Activated gamma-delta T cell (primary cell): ENCODE data around the gene CCND2.

ENCODE experiments used
- DNase-seq: peaks from one replicate; lab custom pipeline; 2025; lab: John Stamatoyannopoulos, UW

The CCND2 gene

DNA sequence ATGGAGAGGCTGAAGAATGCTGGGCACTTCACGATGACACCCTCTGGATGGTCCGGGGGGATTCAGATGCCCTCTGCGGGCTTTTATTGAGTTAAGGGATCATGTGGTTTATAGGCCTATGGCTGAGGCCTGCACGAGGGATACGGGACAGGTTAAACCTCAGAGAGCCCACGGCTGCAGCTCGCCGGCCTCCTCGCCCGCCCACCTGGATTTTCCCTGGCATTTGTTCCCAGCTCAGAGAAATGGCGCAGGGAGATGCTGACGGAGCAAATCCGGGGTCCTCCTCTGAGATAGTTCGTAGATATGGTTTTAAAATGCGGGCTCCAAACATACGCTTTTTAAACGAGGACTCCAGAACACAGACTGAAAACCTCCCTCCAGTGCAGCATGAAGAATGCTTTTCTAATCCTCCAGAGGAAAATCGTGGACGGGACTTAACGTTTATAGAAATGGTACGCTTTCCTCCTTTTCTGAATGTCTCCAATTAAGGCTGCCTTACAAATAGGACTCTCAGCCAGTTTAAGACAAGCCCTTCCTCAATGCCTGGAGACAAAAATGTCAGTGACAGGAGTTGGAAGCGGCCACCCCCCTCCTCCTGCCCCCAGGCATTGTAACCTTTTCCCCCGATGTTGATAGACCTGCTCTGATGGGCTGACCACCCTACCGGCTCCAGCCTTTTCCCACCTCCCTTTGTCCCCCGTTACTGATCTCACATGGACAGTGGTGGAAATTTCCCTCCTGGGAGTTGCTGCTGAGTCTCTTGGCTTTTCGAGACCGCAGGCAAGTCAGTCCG lies 16.6 kb downstream of the CCND2 start:
- DNase-seq = no peak

GRCh38 chr12:4292341-4293073 lies 18.9 kb downstream of the CCND2 start:
- DNase-seq = no peak

DNA sequence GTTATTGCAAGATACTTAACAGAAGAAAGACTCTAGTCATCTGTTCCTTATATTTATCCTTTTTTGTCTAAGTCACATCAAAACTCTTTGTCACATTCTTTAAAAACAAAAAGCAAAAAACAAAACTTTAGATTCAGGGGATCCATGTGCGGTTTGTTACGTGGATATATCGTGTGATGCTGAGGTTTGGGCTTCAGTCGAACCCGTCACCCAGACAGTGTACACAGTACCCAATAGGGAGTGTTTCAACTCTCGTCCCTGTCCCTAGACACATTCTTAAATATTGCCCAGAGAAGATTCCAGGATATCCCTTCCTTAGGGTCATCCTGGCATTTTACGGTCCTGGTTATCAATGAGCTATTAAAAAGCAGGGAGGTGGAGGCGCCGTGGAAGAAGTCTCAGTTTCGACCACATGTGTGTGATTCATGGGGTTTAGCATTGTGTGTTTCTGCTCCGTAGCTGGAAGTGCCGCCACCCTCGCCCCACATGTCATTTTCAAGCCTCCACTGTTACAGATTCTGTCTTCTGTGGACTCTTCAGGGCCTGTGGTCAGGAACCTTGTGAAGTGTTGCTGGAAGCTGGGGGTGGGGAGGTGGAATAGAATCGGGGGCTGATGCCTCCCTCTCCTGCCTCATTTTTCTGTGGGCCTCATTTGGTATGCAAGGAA lies 19.9 kb downstream of the CCND2 start:
- no peak for DNase-seq

DNA sequence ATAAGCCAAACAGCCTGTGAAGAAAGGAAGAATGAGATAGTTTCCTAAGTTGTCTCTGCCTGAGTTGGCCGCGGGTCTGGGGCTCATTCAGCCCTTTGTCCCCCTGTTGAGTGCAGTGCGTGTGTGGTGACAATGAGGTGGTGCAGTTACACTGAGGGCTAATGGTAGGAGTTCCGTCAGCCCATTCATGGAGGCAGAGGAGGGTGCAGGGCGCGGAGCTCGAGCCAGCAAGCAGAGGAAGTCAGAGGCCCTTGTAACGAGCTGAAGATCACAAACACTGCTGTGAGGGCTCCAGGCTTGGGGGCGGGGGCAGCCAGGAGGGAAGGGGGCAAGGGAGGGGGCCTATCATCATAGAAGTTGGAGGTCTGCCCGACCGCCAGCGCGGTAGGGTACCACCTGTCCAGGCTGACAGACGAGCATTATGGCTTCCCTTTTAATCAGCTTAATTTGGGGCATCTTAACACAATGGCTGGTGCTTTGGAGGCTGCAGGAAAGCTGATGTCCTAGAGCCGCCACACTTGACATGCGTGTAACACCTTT lies 20.5 kb downstream of the CCND2 start:
- DNase-seq = no peak

DNA sequence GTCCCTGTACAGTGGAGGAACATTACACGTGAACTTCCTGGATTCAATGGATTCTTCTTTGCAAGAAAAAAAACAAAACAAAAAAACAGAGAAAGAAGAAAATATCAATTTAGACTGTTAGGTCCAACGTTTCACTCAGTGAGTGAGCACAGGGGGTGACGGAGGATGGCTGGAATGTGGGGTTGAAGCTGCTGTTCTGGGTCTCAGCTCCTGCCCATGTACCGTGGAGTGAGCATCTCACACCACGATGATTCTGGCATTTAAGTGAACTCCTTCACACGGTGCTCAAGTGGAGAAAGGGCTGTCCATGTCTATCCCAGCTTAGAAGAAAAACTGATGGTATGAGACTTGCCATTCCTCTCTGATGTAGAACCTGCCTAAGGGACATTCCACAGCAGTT lies 23.2 kb downstream of the CCND2 start:
- DNase-seq = no peak

DNA sequence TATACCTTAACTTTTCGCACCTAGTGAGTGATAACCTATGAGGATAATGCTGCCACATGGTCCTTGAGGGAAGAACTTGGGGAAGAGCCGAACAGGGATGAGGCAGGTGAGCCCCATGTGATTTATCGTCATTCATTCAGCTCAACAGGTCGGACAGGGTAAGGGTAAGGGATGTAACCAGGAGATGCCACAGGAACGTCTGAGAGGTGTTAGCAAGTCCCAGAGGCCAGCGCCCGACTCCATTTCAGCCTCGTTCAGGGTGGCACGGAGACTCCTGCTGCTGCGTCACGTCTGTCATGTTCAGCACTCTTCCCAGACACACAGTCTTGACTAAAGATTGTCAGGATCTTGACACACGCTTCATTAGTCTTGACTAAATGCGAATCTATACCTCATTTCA lies 24.1 kb downstream of the CCND2 start:
- no peak for DNase-seq

DNA sequence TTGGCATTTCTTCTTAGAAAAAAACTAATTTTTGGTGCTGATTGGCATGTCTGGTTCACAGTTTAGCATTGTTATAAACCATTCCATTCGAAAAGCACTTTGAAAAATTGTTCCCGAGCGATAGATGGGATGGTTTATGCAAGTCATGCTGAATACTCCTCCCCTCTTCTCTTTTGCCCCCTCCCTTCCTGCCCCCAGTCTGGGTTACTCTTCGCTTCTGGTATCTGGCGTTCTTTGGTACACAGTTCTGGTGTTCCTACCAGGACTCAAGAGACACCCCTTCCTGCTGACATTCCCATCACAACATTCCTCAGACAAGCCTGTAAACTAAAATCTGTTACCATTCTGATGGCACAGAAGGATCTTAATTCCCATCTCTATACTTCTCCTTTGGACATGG lies 27.3 kb downstream of the CCND2 start:
- DNase-seq = no peak

- no peak for DNase-seq
Observed at GRCh38 chr12:4301932-4302501, 28.5 kb downstream of the CCND2 start.

GRCh38 chr12:4302881-4303280 lies 29.3 kb downstream of the CCND2 start:
- DNase-seq = no peak

- DNase-seq = no peak
Observed at GRCh38 chr12:4303750-4304149, 30.2 kb downstream of the CCND2 start.

DNA sequence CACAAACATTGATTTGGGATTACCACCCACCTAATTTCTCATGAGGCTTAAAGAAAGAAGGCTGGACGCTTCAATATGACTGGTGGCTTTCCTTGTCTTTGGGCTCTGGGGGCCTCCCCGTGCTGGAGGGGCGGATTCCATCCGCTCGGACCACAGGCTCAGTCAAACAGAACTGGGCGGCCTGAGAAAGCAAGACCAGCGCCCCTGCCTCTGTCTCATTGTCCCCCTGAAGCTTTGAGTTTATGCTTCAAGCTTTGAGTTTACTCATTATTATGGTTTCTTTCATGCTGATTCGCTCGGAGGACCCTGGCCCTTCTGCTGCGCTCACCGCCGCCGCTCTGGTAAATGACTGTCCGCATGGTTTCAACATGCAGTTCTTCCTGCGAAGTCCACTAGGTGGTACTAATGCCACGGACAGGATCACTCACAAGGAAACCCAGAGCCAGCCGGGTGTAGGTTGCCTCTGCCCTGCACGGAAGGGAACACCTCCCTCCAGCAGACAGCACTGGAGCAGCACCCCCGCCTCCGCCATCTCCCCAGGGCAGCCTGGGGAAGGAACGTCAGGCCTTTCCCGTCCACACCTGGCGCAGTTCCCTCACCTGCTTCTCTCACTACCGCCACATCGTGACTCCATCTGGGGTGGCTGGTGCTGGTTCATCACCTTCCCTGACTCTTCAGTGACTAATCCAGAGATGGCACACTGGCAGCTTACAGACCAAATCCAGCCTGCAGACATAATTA lies 34.2 kb downstream of the CCND2 start:
- no peak for DNase-seq

DNA sequence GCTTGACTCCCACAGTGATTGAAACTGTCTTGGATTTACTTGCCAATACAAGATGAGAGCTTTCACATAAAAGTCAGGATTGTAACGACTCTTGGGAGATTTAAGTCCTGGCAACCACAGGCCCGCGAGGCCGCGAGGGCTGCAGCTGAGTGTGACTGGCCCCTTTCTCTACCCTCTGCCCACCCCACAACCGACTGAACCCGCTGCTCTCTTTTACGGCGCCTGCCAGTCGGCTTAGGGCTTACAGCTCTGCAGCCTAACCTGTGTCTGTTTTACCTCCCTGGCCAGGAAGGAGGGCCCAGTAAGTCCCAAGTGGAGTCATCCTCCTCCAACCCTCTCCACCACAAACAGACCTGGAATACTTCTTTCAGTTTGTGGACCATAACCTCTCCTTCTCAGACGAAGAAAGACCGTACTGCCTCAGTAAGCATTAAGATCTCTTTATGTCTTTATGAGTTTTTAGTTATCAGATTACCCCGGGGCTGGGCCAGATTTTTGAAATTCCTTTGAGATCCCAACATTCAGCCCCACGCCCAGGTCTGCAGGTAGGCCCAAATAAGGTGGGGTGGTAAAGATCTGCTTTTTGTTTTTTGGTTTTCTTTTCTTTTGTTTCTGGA lies 34.9 kb downstream of the CCND2 start:
- DNase-seq = no peak

GRCh38 chr12:4311776-4312175 lies 38.2 kb downstream of the CCND2 start:
- DNase-seq = no peak

- DNase-seq = no peak
Observed at GRCh38 chr12:4312251-4312650, 38.7 kb downstream of the CCND2 start.

DNA sequence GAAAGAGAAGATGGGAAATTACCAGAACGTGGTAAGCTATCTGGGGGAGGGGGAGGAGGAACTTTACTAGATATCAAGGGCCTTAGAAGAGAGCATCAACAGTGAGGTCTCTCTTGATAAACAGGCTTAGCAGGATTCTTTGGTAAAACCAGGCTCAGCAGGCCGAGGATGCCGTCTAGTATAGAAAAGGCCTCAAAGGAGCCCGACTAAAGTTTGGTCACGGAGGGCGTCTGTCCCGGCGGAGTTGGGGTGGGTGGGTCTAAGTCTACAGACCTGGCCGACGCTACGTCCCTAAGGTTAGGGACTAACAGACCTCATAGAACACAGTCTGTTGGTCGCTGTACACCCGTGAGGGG lies 46.9 kb downstream of the CCND2 start:
- DNase-seq = no peak

DNA sequence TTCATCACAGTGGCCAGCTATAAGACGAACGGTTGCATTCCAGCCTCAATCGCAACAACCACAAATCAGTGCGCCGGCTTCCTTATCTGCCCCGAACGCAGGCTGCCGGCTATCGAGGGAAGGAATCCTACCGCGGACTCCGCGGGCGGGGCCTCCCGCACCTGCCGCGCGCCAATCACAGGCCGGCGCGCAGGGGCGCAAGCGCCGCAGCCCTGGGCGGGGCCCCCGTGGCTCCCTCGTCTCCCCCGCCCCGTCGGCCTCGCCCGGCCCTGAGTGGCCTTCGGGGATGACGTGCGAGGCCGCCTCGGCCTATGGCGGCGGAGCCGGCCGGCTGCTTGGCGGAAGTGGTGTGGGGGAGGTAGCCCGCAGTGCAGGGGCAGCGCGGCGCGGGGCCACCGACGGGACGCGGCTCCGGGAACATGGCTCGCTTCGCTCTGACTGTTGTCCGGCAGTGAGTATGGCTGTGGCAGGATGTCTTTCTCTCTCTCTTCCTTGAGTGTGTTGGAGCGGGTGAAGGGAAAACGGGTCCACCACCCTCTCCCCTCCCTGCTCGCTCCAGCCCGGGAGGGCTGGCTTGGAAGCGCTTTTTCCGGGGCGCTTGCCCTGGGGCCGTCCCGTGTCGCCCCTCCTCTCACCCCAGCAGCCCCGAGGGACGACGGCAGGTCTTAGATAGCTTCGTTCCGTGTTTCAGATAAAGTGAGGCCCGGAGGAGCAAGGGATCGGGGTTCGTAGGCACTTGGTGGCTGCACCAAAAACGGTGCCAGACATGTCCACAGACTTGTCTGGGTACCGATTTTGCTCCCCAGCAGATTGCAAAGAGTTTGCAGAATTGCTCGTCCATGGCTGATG lies 47.5 kb downstream of the CCND2 start, which contains the start of gene TIGAR:
Gene TIGAR, plus strand, starts transcription at position 361 of the 849 bp plus-strand sequence. Its CDS starts 59 bp downstream, at position 420.
- DNase-seq = peak; percentile 93

DNA sequence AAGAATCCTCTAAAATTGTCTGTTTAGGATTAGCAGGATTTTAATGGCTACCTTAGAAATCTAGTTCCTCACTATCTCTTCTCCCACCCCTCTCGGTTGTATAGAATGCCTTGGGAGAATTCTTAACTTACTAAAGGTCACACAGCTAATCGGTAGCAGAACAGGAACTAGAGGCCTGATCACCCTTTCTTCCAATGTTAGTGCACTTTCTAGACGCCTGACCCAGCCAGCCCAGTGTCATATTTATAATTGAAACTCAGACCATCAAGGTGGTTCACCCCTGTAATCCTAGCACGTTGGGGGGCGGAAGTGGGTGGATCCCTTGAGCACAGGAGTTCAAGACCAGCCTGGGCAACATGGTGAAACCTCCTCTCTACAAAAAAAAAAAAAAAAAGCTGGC lies 49.2 kb downstream of the CCND2 start:
- DNase-seq = no peak
